SH-SY5Y (cell line): ENCODE measurements around the gene PYGO2.

Experiments used
- GATA2 ChIP-seq: IDR thresholded peaks from 2 replicates; pipeline ENCODE4 v1.6.1; 2011; ENCODE audit warnings: mild to moderate bottlenecking, low read depth, low read length
- GATA3 ChIP-seq: IDR thresholded peaks from 2 replicates; pipeline ENCODE4 v1.6.1; 2011; ENCODE audit warnings: low read depth, mild to moderate bottlenecking, low read length, moderate library complexity

DNA sequence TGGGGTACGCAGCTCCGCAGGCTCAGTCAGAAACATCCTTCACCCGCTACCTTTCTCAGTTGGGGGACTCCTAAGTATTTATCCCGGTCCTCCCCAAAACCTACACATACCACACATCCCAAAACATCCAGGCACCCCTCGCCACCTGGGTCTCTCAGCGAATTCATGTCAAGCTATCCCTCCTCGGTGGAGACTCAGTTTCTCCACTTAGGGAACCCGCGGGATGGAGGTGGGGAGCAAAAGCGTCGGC is 39.8 kb upstream of the PYGO2 start:
- TF ChIP-seq GATA2 = no peak
- TF ChIP-seq GATA3 = no peak
